Large intestine (tissue), 3 donors: ENCODE results near the gene DGKG. TPM values are rescaled to one million over a fixed set of nuclear protein-coding genes. Genes with fewer than 3 reads are reported as not detected.

Source experiments
- DNase-seq, 2 donors: peaks; one replicate each; pipeline versions ENCODE4 v3.0.0 to v3.0.0-alpha.2; 2013
- H3K27ac ChIP-seq: one replicate; pipeline ENCODE4 v1.5.1; 2013; ENCODE audit warnings: low read length
- H3K27me3 ChIP-seq: 2 replicates; pipeline ENCODE4 v1.6.1; 2013; ENCODE audit warnings: low read length; ENCODE audit not compliant: control insufficient read depth, insufficient read depth
- H3K36me3 ChIP-seq: 2 replicates; pipeline ENCODE4 v1.6.1; 2013; ENCODE audit warnings: low read length; ENCODE audit not compliant: control insufficient read depth, insufficient read depth
- H3K4me1 ChIP-seq: one replicate; pipeline ENCODE4 v1.6.1; 2013; ENCODE audit warnings: low read length; ENCODE audit not compliant: control insufficient read depth, insufficient read depth
- H3K4me3 ChIP-seq: one replicate; pipeline ENCODE4 v1.5.1; 2013; ENCODE audit warnings: low read length
- H3K9me3 ChIP-seq: one replicate; pipeline ENCODE4 v1.6.1; 2013; ENCODE audit warnings: mild to moderate bottlenecking, low read depth, low read length, moderate library complexity; ENCODE audit not compliant: control insufficient read depth
- WGBS: methylation state at CpG from one replicate; pipeline ENCODE4 v1.1.5; 2013; ENCODE audit warnings: low lambda C conversion rate; ENCODE audit not compliant: insufficient coverage; 5-methylcytosine and 5-hydroxymethylcytosine counted together
- polyA plus RNA-seq: library from polyadenylated mRNA; unstranded; fragments of 120-200 nt; gene quantifications from one replicate; pipeline ENCODE4 v1.2.1, GENCODE V29; 2013

DGKG gene
- polyA plus RNA-seq, 1 donor = 4.8 TPM

GRCh38 chr3:186097663-186098451 lies 264.2 kb downstream of the DGKG start:
- peak; percentile 72 to 91 for DNase-seq
- no peaks in the 10 kb centered on the region for H3K9me3 ChIP-seq
- no CpG with 5 or more reads among the region's 16 CpGs for WGBS
- H3K4me1 ChIP-seq = peaks cover 26% of the 10 kb centered on the region
- H3K27me3 ChIP-seq = no peaks in the 10 kb centered on the region
- H3K4me3 ChIP-seq = peak overlapping the region; percentile 39
- no peaks in the 10 kb centered on the region for H3K36me3 ChIP-seq
- peak overlapping the region; percentile 34 for H3K27ac ChIP-seq

GRCh38 chr3:186097317-186097662 lies 264.7 kb downstream of the DGKG start:
- no peaks in the 10 kb centered on the region for H3K36me3 ChIP-seq
- WGBS = no CpG with 5 or more reads among the region's 4 CpGs
- H3K4me1 ChIP-seq = peaks cover 26% of the 10 kb centered on the region
- H3K4me3 ChIP-seq = peak overlapping the region; percentile 39
- peak overlapping the region; percentile 34 for H3K27ac ChIP-seq
- DNase-seq = no peak
- H3K27me3 ChIP-seq = no peaks in the 10 kb centered on the region
- H3K9me3 ChIP-seq = no peaks in the 10 kb centered on the region

Other genes with a start within 250 kb of the DGKG start
- 4.9 TPM for gene CRYGS, start 182.1 kb upstream of the DGKG start, polyA plus RNA-seq
- gene TBCCD1, start 205.1 kb upstream of the DGKG start, polyA plus RNA-seq = 15.6 TPM
- gene DNAJB11, start 208.5 kb upstream of the DGKG start, polyA plus RNA-seq = 68.7 TPM